GM21717 (cell line): ENCODE data around the gene PIN4.
A peak's percentile ranks its signal among the peaks of the same experiment; 100 is the strongest.
"Not testable (repeated sequence)": the region's sequence is repeated elsewhere in the genome, so short reads cannot be mapped to it uniquely, and the experiment has no call there.

Experiments used
- ATAC-seq: cut with Tn5 transposase; IDR thresholded peaks from one replicate; pipeline ENCODE4 v1.9.1; 2021; ENCODE audit warnings: mild to moderate bottlenecking, moderate library complexity; ENCODE audit not compliant: unreplicated experiment

PIN4 gene

GRCh38 chrX:72201836-72202536, 20.4 kb downstream of the PIN4 start:
- no peak for ATAC-seq

- ATAC-seq: no peak
Observed at GRCh38 chrX:72202792-72203401, 21.3 kb downstream of the PIN4 start.

DNA sequence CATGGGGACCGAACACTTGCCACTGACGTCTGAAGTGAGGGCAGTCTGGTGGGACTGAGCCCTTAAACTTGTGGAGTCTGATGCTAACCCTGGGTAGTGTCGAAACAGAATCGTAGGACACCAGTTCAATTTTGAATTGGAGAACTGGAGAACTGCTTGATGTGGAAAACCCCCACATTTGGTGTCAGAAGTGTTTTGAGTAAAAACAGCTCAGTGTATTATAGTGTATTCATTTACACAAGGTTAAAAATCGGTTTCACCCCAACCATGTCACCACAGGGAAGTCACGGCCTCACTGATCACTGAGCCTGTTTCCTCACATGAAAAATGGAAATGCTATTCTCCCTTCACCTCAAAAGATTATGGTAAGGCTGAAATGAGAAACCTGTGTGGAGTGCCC, 21.9 kb downstream of the PIN4 start:
- ATAC-seq: peak; percentile 74

DNA sequence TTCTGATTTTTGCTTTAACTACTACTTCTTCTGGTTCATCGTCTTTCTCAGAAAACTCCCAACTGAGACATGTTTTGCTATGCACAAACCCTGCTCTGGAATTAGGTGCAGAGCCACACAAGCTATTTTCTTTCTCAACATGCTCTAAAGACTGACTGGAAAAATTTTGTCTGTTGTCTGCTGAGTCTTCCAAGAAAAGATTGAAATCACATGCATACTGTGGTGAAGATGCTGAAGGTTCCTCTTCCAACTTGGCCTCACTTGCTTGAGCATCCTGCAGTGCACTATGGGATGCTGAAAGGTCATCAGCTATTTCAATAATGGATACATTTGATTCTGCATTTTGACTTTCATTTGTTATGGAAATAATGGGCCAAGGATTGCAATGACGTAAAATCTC, 24.1 kb downstream of the PIN4 start:
- ATAC-seq: no peak

DNA sequence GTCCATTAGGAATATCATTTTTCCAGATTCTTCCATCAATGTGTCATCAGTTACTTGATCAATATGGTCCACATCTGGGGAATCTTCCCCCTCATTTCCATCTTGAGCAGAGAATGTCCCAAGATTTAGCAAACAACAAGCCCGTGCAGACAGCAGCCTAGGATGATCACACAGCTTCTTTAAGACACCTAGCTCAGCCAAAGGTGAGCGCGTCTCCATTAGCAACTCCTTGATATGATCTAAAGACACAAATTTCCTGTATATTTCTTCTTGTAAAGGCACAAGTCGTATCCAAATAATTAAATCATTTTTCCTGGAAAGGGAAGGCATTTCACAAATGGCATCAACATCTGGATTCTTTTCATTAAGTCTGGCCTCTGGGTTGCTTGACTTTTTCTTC, 25.8 kb downstream of the PIN4 start:
- no peak for ATAC-seq

DNA sequence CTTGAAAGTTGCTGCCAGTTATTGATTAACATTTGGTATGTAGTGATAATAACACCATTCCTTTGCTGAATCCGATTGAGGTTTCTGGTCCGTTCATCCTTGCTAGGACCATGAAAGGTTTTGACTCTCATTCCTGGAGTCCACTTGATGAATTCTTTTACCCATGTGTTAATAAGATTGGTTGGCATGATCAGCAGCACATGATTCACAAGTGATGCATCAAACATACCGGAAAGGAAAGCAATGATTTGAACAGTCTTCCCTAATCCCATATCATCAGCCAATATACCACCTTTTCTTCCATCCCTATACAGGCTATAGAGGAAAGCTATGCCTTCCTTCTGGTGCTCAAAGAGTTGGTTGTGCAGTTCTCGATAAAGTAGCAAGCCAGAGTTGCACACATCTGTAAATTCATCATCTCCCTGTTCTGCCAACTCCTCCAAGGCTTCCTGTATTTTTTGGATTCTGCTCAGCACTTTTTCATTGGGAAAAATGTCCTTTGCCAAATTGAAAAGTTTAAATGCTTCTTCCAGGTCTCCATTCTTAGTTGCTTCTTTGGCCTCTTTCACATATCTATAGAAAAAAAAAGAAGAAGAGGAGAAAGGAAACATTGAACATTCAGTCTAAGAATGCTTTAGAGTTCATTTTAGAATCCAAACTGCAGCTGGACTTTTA, 26.7 kb downstream of the PIN4 start:
- ATAC-seq: no peak

- no peak for ATAC-seq
Observed at GRCh38 chrX:72216973-72217372, 35.4 kb downstream of the PIN4 start.

GRCh38 chrX:72220375-72220774, 38.8 kb downstream of the PIN4 start:
- not testable (repeated sequence) for ATAC-seq

- no peak for ATAC-seq
Observed at GRCh38 chrX:72230290-72230689, 48.7 kb downstream of the PIN4 start.

DNA sequence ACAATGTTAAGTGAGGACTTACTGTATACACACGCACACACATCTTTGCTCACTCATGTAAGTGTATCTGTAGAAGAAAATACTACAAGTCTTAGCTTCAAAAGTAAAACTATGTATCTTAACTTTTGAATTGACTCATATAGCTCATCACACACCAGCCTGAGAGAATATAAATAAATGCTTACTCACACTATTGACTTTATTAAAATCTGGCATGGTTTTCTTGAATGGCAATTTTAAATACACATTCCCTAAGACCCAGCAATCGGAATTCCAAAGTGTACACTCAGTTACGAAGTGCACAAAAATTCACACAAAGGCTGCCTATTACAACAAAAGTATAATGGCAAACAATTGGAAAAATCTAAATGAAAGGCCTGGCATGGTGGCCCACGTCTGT, 55.3 kb downstream of the PIN4 start:
- ATAC-seq: no peak

DNA sequence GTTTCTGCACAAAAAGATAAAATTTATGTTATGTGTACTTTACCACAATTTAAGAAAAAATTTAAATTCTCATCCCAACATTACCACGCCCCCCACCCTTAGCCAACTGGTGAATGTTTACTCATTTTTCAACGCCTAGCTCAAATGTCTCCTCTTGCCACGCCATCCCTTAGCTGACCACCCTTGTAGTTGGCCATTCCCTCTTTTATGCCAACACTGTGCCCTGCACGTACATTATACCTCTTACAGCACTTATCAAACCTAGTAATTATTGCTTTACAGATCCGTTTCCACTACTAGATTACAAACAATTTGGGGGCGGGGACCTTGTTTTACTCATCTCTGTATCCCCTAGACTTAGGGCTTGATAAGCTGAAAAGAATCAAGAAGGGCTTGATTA, 56.6 kb downstream of the PIN4 start:
- no peak for ATAC-seq

DNA sequence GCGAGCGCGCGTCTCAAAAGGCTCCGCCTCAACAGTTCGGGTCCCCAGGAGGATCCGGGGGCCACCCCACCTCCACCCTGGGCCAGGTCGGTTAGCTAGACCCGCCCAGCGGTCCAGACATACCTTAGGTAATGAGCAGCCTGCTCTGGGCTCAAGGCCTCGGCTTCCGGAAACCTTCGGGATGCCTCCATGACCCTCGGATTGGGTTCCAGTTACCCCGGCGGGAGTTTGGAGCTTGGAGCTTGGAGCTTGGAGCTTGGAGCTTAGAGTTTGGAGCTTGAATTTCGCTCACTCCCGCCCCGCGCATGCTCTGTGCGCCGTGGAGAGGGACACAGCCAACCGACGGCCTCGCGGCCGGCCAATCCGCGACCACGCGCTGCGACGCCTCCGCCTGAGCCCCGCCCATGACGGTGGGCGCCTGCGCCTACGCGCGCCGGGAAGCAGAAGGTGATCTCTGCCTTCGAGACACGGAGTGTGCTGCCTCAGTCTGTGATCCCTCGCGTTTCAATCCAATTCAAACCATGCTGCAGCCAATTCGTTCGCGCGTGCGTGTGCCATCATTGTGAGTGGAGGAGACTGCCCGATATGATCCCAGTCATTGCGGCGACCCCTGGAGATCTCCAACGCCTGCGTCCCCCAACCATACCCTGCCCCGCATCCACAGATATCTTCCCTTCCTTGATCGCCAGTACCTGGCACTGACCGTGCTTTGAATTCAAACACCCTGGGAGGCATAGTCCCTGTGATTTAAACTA, 57.3 kb downstream of the PIN4 start, which contains the start of gene ERCC6L:
ERCC6L (minus strand) TSS at position 307 of the 755 bp plus-strand sequence; CDS start at position 191, 116 bp downstream.
- ATAC-seq: peak; percentile 90

- no peak for ATAC-seq
Observed at GRCh38 chrX:72240976-72241375, 59.4 kb downstream of the PIN4 start.

- ATAC-seq: no peak
Observed at GRCh38 chrX:72243472-72243871, 61.9 kb downstream of the PIN4 start.

DNA sequence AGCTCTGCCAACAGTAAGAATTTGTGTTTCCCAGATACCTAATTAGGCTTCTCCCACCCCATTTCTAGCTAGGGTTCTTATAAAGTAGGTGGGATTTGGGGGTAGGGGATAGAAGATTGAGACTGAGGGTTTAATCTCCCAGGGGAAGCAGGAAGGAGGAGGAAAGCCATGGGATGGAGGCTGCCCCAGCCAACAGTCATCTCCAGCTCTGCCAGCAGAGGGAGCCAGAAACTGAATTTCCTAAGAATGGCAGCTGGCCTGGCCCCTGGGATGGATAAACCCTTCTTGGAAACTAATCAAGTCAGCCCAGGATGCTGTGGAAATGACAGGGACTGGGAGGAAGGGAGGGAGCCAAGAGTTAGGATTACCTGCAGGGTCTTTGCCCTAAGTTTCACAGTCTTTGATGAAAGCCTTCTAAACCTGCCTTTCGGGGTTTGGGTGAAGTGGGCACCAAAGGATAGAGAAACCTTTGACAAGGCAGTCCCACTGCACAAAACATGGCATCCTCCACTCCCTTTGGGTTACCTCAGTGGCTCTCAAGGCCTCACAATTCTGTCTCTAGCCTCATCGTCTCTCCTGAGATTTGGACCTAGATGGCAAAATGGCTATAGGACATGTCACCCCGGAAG, 64.0 kb downstream of the PIN4 start:
- ATAC-seq: no peak

DNA sequence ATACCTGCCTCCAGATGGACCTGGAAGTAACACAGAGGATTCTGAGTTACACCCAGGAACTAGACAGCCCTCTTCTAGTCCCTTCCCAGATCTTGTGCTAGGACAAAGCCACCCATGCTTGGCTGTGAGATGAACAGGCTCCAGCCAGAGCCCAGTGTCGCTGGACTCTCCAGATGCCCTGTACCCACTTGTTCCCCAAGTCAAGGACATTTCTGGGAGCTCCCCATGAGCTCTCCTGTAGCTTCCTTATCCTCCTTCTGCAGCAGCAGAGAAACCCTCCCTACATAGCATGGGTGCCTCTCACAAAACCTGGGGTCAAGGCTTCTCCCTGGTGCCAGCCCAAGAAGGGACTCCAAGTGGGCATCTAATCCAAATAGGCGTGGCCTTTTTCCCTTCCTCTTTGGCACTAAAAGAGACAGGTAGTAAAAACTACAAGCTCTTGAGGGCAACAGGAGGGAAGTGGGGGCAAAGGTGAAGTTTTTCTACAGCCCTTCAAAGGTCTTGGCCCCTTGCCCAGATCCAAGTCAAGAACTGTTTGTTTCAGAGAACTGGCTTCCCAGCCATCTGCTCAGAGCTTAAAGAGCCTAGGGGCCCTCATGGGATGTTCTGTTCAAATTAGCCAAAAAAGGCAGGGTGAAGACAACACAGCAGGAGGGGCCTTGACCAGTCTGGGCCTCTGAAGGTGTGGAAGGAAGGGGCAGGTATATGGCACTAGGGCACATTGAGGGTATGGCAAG, 65.8 kb downstream of the PIN4 start:
- ATAC-seq: no peak
